K562 (cell line): Measurements from ENCODE around the gene IFI30. TPM values are rescaled to one million over a fixed set of nuclear protein-coding genes. Genes with fewer than 3 reads are reported as not detected.
A peak's percentile ranks its signal among the peaks of the same experiment; 100 is the strongest.

ENCODE experiments used
- CEBPZ ChIP-seq: fragments of 150-350 bp; IDR thresholded peaks from 2 replicates; pipeline ENCODE4 v1.6.1; 2014; ENCODE audit warnings: low read depth, mild to moderate bottlenecking, low read length, borderline replicate concordance
- CHAMP1 ChIP-seq: fragments of 450-650 bp; IDR thresholded peaks from 2 replicates; pipeline ENCODE4 v1.6.1; 2016; ENCODE audit warnings: mild to moderate bottlenecking
- FOXA3 ChIP-seq, 2 experiments: fragments of 450-650 bp in 1 of 2; sonication (generic) in 1 of 2; formaldehyde crosslinking; IDR thresholded peaks in 1 of 2; conservative IDR thresholded peaks in 1 of 2; 2 replicates each; pipeline versions ENCODE4 v1.4.0 to v1.8.0; 2020 to 2022; ENCODE audit warnings: mild to moderate bottlenecking in 2 of 2, missing genetic modification reagents in 1 of 2
- FOXM1 ChIP-seq, 2 experiments: fragments of 450-650 bp in 1 of 2; sonication (generic) in 1 of 2; formaldehyde crosslinking in 1 of 2; IDR thresholded peaks; 2 replicates each; pipeline versions ENCODE4 v1.6.1 to v1.9.0; 2017 to 2022; ENCODE audit warnings: low read depth in 2 of 2, mild to moderate bottlenecking in 2 of 2, missing genetic modification reagents in 1 of 2, moderate library complexity in 1 of 2
- GTF2A2 ChIP-seq: IDR thresholded peaks from 2 replicates; pipeline ENCODE4 v1.6.1; 2016; ENCODE audit warnings: mild to moderate bottlenecking, missing genetic modification characterization, missing compliant biosample characterization
- HDGF ChIP-seq: fragments of 450-650 bp; IDR thresholded peaks from 2 replicates; pipeline ENCODE4 v1.6.1; 2016
- MLX ChIP-seq, 2 experiments: fragments of 450-650 bp in 1 of 2; sonication (generic) in 1 of 2; formaldehyde crosslinking; conservative IDR thresholded peaks; 2 replicates each; pipeline versions ENCODE4 v1.4.0 to v1.8.1; 2020 to 2022; ENCODE audit warnings: mild to moderate bottlenecking in 1 of 2, missing genetic modification reagents in 1 of 2
- NCOA2 ChIP-seq, 2 experiments: fragments of 450-650 bp; IDR thresholded peaks; 2 replicates each; pipeline ENCODE4 v1.6.1; 2018; ENCODE audit warnings: mild to moderate bottlenecking in 2 of 2, moderate library complexity in 1 of 2; ENCODE audit not compliant: partially characterized antibody in 2 of 2
- NCOR1 ChIP-seq: fragments of 450-650 bp; IDR thresholded peaks from 2 replicates; pipeline ENCODE4 v1.6.1; 2016; ENCODE audit warnings: mild to moderate bottlenecking, moderate library complexity
- NR2F6 ChIP-seq: fragments of 450-650 bp; formaldehyde crosslinking; IDR thresholded peaks from 2 replicates; pipeline ENCODE4 v1.4.0; 2020; ENCODE audit warnings: mild to moderate bottlenecking
- STAG1 ChIP-seq: sonication (generic); formaldehyde crosslinking; IDR thresholded peaks from 2 replicates; pipeline ENCODE4 v1.5.0; 2020; ENCODE audit warnings: missing genetic modification reagents, borderline replicate concordance
- TCFL5 ChIP-seq: fragments of 250-450 bp; sonication (Bioruptor Pico); conservative IDR thresholded peaks from 2 replicates; pipeline ENCODE4 v1.6.1; 2021; ENCODE audit warnings: mild to moderate bottlenecking, moderate library complexity, matching md5 sums
- TEAD2 ChIP-seq: fragments of 450-650 bp; IDR thresholded peaks from 2 replicates; pipeline ENCODE4 v1.6.1; 2016; ENCODE audit warnings: missing genetic modification characterization, control low read depth, missing compliant biosample characterization
- TRIM24 ChIP-seq, 2 experiments: fragments of 450-650 bp; IDR thresholded peaks; 2 replicates each; pipeline ENCODE4 v1.6.1; 2016
- YY1 ChIP-seq, 3 experiments: IDR thresholded peaks; 2 replicates each; pipeline ENCODE4 v1.6.1; 2011; ENCODE audit warnings: low read length in 2 of 3, mild to moderate bottlenecking in 2 of 3, moderate library complexity in 2 of 3, borderline replicate concordance in 1 of 3, control low read depth in 1 of 3, low read depth in 1 of 3; ENCODE audit not compliant: insufficient read depth in 3 of 3, insufficient replicate concordance in 2 of 3, control insufficient read depth in 1 of 3, insufficient read length in 1 of 3; ENCODE audit errors: extremely low read depth in 1 of 3
- ZC3H4 ChIP-seq: sonication (generic); formaldehyde crosslinking; IDR thresholded peaks from 2 replicates; pipeline ENCODE4 v1.9.0; 2021; ENCODE audit warnings: missing genetic modification reagents, borderline replicate concordance
- ZNF324 ChIP-seq: fragments of 250-450 bp; sonication (Bioruptor Pico); IDR thresholded peaks from 2 replicates; pipeline ENCODE4 v1.4.0; 2020; ENCODE audit warnings: mild to moderate bottlenecking
- ZNF512 ChIP-seq: IDR thresholded peaks from 2 replicates; pipeline ENCODE4 v1.6.1; 2016; ENCODE audit warnings: missing genetic modification characterization, missing compliant biosample characterization
- polyA plus RNA-seq, 8 experiments: library from polyadenylated mRNA; depleted of rRNA in 4 of 8; stranded (reverse) in 5 of 8; unstranded in 3 of 8; fragments of >200 nt; fragmentation: Nextera tagmentation in 2 of 8; fragmentation: Illumina TruSeq in 1 of 8; extraction: Ambion mirVana in 2 of 8; extraction: Trizol in 1 of 8; gene quantifications; 2 replicates each; pipeline versions ENCODE4 v1.2.1 to v1.2.3, GENCODE V29; 2011 to 2014; ENCODE audit warnings: inconsistent platforms in 1 of 8, missing spikeins in 1 of 8
- total RNA-seq, 7 experiments: library from RNA; depleted of rRNA in 6 of 7; stranded (reverse); fragments of >200 nt in 6 of 7; fragmentation: Illumina TruSeq in 2 of 7; extraction: Trizol in 2 of 7; gene quantifications; 2 replicates each; pipeline versions ENCODE4 v1.2.1 to v1.2.3, GENCODE V29; 2011 to 2021; ENCODE audit warnings: low replicate concordance in 1 of 7

IFI30 gene
- total and polyA plus RNA-seq, 9 of the 15 experiments (the other 6 are each of a cell fraction or from before 2014, with no cell fraction given): 63.7 to 430 (median 109) TPM

GRCh38 chr19:18205200-18205892 is 31.7 kb downstream of the IFI30 start (continued):
- TF ChIP-seq ZNF512 (tag) (no peak), TEAD2 (tag) (no peak), FOXM1 (IDR thresholded peaks at IDR 0.05; ENCODE audit: low read depth) (no peak), FOXM1 (CRISPR knock-in tag; IDR thresholded peaks at IDR 0.05; ENCODE audit: low read depth) (no peak), NCOA2 (IDR thresholded peaks at IDR 0.05; ENCODE audit: partially characterized antibody in 2 of 2) (no peak), ZC3H4 (CRISPR knock-in tag) (0 out of 2 replicates have a peak, but pooled peaks have one; percentile 46), NCOR1 (peak; percentile 37), HDGF (no peak), STAG1 (CRISPR knock-in tag) (no peak), MLX (CRISPR knock-in tag; conservative IDR thresholded peaks at IDR 0.05) (no peak), YY1 (IDR thresholded peaks at IDR 0.05; ENCODE audit: borderline replicate concordance in 1 of 3, control insufficient read depth in 1 of 3, extremely low read depth in 1 of 3, insufficient read depth in 3 of 3, insufficient read length in 1 of 3, insufficient replicate concordance in 2 of 3, low read depth in 1 of 3, low read length in 2 of 3) (peak in 1 of 3 experiments; percentile 3), CHAMP1 (no peak), TRIM24 (IDR thresholded peaks at IDR 0.05) (no peak), FOXA3 (CRISPR knock-in tag; conservative IDR thresholded peaks at IDR 0.05 in 1 of 2, IDR thresholded peaks at IDR 0.05 in 1 of 2) (peak in 1 of 2 experiments; percentile 49; a peak in 1 of 4 replicates), GTF2A2 (tag) (peak; percentile 55; the same call in 1 of the 2 replicates), CEBPZ (no peak), TCFL5 (no peak), NR2F6 (CRISPR knock-in tag) (no peak), ZNF324 (CRISPR knock-in tag) (no peak)
